Mammary epithelial cell (primary cell): ENCODE results near the gene ZNF334.

ENCODE experiments used
- CTCF ChIP-seq, 2 donors: IDR thresholded peaks in 1 of 2; conservative IDR thresholded peaks in 1 of 2; 2 replicates each; pipeline ENCODE4 v1.5.1; 2011 to 2012; ENCODE audit warnings: inconsistent platforms in 2 of 2, low read length in 2 of 2, mild to moderate bottlenecking in 2 of 2, control low read depth in 1 of 2, low read depth in 1 of 2; ENCODE audit not compliant: insufficient read depth in 1 of 2; ENCODE audit errors: extremely low read depth in 1 of 2
- EZH2 ChIP-seq: IDR thresholded peaks from 2 replicates; pipeline ENCODE4 v1.6.1; 2012; ENCODE audit warnings: low read length, inconsistent platforms, borderline replicate concordance

- TF ChIP-seq EZH2 (no peak), CTCF (conservative IDR thresholded peaks at IDR 0.05 in 1 of 2, IDR thresholded peaks at IDR 0.05 in 1 of 2; ENCODE audit: extremely low read depth in 1 of 2, insufficient read depth in 1 of 2, low read depth in 1 of 2, low read length in 2 of 2) (no peak)
These were observed 51.6 kb downstream of the ZNF334 start for GRCh38 chr20:46461808-46462207.
